Stimulated activated CD4-positive, alpha-beta T cell treated with anti-CD3 and anti-CD28 coated beads, Interleukin-15, amount 100 ng/mL, for 1 hour (primary cell): Measurements from ENCODE around the gene AKR1B15.

Source experiments
- DNase-seq, 2 donors: peaks; one replicate each; pipeline ENCODE4 v3.0.0-alpha.2; 2020; ENCODE audit warnings: low read depth in 1 of 2, low spot score in 1 of 2

The AKR1B15 gene

DNA sequence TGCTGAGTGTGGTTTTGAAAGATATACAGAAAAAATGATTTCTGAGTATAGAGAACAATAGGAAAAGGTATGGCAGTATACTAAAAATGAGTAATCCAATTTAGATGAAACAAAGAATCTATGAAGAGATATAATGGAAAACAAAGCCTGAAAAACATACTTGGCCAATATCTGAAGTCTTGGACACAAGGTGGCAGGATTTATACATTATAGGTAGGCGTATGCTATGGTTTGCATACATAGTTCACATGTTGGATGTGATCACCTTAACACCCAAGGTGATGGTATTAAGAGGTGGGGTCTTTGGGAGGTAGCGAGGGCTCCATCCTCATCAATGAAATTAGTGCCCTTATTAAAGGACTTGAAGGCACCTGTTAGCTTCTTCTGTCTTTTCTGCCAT lies 63.3 kb downstream of the AKR1B15 start:
- no peak for DNase-seq

- DNase-seq: no peak
These were observed 64.9 kb downstream of the AKR1B15 start for GRCh38 chr7:134613623-134614347.

- no peak for DNase-seq
These were observed 67.7 kb downstream of the AKR1B15 start for GRCh38 chr7:134616611-134617010.

GRCh38 chr7:134618756-134619530 lies 70.0 kb downstream of the AKR1B15 start:
- DNase-seq: no peak

- no peak for DNase-seq
These were observed 70.9 kb downstream of the AKR1B15 start for GRCh38 chr7:134619627-134620331.

- no peak for DNase-seq
These were observed 73.5 kb downstream of the AKR1B15 start for GRCh38 chr7:134622303-134622995.

DNA sequence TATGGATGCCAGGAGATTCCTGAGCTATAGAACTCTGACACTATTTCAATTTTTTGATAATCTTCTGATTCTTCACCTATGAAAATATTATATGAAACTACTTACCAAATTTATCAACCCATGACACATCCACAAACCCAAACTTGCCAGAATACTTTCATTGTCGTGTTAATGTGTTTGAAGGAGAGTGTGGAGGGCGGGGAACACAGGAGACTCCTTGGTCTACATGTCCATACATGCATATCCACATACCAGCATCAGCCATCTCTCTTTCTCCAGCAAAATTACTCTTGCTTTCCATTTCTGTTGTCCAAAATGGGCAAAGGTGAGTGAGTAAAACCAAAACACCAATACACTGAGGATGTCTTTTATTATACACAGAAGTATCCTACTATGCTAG lies 74.3 kb downstream of the AKR1B15 start:
- DNase-seq: no peak

DNA sequence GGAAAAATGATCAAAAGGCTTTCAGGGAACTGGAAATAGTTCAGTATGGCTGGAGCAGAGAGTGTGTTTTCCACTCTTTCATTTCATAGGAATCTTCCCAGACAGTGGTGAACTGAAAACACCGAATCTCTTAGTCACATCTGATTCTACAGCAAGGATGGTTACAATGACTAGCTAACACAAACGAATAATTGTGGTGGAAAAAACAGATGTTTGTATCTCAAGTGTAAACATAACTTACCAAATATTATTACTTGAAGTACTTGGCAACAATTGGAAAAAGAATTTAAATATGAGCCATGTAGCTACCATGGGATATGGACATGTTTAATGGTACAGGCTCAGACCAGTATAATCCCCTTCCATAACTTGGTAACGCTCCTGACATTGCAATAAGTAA lies 76.6 kb downstream of the AKR1B15 start:
- no peak for DNase-seq

GRCh38 chr7:134627109-134627774 lies 78.3 kb downstream of the AKR1B15 start:
- no peak for DNase-seq

DNA sequence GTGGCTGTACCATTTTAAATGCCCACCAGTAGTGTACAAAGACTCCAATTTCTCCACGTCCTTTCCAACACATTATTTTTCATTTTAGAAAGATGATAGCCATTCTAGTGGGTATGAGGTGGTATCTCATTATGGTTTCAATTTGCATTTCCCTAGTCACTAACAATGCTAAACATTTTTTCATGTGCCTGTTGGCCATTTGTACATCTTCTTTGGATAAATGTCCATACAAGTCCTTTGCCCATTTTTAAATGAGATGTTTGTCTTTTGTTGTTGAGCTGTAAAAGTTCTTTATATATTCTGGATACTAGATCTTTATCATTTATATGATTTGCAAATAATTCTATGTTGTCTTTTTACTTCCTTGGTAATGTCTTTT lies 78.9 kb downstream of the AKR1B15 start:
- DNase-seq: no peak

DNA sequence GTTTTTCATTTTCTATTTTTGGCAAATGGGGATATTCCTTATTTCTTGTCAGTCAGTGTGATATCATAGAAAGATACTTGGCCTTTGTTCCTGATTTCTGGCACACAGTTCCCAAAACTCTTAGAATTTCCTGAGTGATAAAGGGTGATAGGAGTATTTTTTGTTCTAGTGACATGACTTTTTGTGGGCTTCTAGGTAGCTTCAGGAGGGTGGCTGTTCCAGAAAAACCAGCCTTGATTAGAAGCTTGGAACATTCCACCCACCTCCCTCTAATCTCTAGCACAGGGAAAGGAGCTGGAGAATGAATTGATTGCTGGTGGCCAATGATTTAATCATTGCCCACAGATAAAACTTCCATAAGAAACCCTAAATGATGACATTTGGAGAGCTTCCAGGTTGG lies 80.5 kb downstream of the AKR1B15 start:
- no peak for DNase-seq
